Fibroblast of mammary gland (primary cell): Measurements from ENCODE around the gene FBRSL1.

Experiments
- DNase-seq: peaks from one replicate; pipeline ENCODE4 v3.0.0-alpha.2; 2010; ENCODE audit warnings: low read depth
- H3K4me3 ChIP-seq: 2 replicates; pipeline ENCODE4 v1.5.1; 2011; ENCODE audit warnings: low read depth, mild to moderate bottlenecking, low read length, moderate library complexity; ENCODE audit not compliant: control insufficient read depth
- CTCF ChIP-seq: conservative IDR thresholded peaks from 2 replicates; pipeline ENCODE4 v1.5.1; 2011; ENCODE audit warnings: low read depth, low read length, inconsistent platforms; ENCODE audit not compliant: control insufficient read depth, insufficient read depth

The FBRSL1 gene

GRCh38 chr12:132538663-132538990, 48.7 kb downstream of the FBRSL1 start:
- no peak for DNase-seq
- TF ChIP-seq CTCF, result no peak

GRCh38 chr12:132539016-132539773, 49.2 kb downstream of the FBRSL1 start:
- no peak overlapping the region for H3K4me3 ChIP-seq
- no peak for TF ChIP-seq CTCF

More at GRCh38 chr12:132538663-132538990, 48.7 kb downstream of the FBRSL1 start:
- H3K4me3 ChIP-seq, result no peak overlapping the region

GRCh38 chr12:132540436-132540835, 50.5 kb downstream of the FBRSL1 start:
- H3K4me3 ChIP-seq, result no peak overlapping the region
- DNase-seq, result no peak
- no peak for TF ChIP-seq CTCF

More at GRCh38 chr12:132539016-132539773, 49.2 kb downstream of the FBRSL1 start:
- no peak for DNase-seq

- no peak overlapping the region for H3K4me3 ChIP-seq
- no peak for DNase-seq
- no peak for TF ChIP-seq CTCF
Observed at GRCh38 chr12:132541200-132541599, 51.2 kb downstream of the FBRSL1 start.

GRCh38 chr12:132541996-132542395, 52.0 kb downstream of the FBRSL1 start:
- no peak for DNase-seq
- TF ChIP-seq CTCF, result no peak
- no peak overlapping the region for H3K4me3 ChIP-seq

GRCh38 chr12:132542661-132543060, 52.7 kb downstream of the FBRSL1 start:
- DNase-seq, result no peak
- no peak for TF ChIP-seq CTCF
- no peak overlapping the region for H3K4me3 ChIP-seq

- no peak overlapping the region for H3K4me3 ChIP-seq
- no peak for TF ChIP-seq CTCF
- no peak for DNase-seq
Observed at GRCh38 chr12:132543298-132544079, 53.5 kb downstream of the FBRSL1 start.
